ENCODE measurements around the gene BTBD9. TPM values are rescaled to one million over a fixed set of nuclear protein-coding genes. Genes with fewer than 3 reads are reported as not detected.

Gene BTBD9
- total and polyA plus RNA-seq, 2 of the 13 experiments (the other 11 are each of a cell fraction or from before 2014, with no cell fraction given) = 1.2 to 3.0 TPM

DNA sequence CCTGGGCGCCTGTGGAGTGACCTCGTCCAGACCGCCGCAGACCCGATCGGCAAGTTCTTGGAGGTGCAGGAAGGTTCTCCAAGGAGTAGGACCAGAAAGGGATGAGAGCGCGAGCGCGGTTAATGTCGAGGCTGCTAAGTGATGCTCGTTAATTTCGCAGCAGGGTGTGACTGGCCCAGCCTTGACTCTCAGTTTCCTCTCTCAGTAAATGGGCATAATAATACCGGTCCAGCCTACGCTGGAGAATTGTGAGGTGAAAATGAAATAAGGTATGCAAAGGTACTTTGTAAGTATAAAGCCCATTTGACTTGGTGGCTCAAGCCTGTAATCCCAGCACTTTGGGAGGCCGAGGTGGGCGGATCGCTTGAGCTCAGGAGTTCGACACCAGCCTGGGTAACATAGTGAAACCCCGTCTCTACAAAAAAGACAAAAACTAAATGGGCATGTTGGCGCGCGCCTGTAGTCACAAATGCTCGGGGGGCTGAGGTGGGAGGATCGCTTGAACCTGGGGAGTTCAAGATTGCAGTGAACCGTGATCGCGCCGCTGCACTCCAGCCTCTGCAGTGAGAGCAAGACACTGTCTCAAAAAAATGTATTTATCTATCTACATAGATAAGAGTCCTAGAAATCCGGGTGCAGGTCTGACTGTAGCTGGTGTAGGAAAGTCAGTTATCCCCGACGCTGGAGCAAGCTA is 634 bp upstream of the BTBD9 start (continued):
- TF ChIP-seq, protein P1, sequence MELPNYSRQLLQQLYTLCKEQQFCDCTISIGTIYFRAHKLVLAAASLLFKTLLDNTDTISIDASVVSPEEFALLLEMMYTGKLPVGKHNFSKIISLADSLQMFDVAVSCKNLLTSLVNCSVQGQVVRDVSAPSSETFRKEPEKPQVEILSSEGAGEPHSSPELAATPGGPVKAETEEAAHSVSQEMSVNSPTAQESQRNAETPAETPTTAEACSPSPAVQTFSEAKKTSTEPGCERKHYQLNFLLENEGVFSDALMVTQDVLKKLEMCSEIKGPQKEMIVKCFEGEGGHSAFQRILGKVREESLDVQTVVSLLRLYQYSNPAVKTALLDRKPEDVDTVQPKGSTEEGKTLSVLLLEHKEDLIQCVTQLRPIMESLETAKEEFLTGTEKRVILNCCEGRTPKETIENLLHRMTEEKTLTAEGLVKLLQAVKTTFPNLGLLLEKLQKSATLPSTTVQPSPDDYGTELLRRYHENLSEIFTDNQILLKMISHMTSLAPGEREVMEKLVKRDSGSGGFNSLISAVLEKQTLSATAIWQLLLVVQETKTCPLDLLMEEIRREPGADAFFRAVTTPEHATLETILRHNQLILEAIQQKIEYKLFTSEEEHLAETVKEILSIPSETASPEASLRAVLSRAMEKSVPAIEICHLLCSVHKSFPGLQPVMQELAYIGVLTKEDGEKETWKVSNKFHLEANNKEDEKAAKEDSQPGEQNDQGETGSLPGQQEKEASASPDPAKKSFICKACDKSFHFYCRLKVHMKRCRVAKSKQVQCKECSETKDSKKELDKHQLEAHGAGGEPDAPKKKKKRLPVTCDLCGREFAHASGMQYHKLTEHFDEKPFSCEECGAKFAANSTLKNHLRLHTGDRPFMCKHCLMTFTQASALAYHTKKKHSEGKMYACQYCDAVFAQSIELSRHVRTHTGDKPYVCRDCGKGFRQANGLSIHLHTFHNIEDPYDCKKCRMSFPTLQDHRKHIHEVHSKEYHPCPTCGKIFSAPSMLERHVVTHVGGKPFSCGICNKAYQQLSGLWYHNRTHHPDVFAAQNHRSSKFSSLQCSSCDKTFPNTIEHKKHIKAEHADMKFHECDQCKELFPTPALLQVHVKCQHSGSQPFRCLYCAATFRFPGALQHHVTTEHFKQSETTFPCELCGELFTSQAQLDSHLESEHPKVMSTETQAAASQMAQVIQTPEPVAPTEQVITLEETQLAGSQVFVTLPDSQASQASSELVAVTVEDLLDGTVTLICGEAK (IDR thresholded peaks at IDR 0.05) = no peak
- TF ChIP-seq, protein P1 (CRISPR knock-in tag; IDR thresholded peaks at IDR 0.05) = no peak
- TF ChIP-seq ATF1 (CRISPR knock-in tag; IDR thresholded peaks at IDR 0.05) (peak; percentile 64), ZNF747 (CRISPR knock-in tag; IDR thresholded peaks at IDR 0.05; ENCODE audit: borderline replicate concordance) (no peak), ZNF713 (CRISPR knock-in tag; IDR thresholded peaks at IDR 0.05) (no peak), SKI (IDR thresholded peaks at IDR 0.05; ENCODE audit: partially characterized antibody) (no peak)
- TF ChIP-seq, protein P2, sequence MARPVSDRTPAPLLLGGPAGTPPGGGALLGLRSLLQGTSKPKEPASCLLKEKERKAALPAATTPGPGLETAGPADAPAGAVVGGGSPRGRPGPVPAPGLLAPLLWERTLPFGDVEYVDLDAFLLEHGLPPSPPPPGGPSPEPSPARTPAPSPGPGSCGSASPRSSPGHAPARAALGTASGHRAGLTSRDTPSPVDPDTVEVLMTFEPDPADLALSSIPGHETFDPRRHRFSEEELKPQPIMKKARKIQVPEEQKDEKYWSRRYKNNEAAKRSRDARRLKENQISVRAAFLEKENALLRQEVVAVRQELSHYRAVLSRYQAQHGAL (CRISPR knock-in tag; IDR thresholded peaks at IDR 0.05; ENCODE audit: not compliant biosample characterization) = no peak
- TF ChIP-seq, protein P3, sequence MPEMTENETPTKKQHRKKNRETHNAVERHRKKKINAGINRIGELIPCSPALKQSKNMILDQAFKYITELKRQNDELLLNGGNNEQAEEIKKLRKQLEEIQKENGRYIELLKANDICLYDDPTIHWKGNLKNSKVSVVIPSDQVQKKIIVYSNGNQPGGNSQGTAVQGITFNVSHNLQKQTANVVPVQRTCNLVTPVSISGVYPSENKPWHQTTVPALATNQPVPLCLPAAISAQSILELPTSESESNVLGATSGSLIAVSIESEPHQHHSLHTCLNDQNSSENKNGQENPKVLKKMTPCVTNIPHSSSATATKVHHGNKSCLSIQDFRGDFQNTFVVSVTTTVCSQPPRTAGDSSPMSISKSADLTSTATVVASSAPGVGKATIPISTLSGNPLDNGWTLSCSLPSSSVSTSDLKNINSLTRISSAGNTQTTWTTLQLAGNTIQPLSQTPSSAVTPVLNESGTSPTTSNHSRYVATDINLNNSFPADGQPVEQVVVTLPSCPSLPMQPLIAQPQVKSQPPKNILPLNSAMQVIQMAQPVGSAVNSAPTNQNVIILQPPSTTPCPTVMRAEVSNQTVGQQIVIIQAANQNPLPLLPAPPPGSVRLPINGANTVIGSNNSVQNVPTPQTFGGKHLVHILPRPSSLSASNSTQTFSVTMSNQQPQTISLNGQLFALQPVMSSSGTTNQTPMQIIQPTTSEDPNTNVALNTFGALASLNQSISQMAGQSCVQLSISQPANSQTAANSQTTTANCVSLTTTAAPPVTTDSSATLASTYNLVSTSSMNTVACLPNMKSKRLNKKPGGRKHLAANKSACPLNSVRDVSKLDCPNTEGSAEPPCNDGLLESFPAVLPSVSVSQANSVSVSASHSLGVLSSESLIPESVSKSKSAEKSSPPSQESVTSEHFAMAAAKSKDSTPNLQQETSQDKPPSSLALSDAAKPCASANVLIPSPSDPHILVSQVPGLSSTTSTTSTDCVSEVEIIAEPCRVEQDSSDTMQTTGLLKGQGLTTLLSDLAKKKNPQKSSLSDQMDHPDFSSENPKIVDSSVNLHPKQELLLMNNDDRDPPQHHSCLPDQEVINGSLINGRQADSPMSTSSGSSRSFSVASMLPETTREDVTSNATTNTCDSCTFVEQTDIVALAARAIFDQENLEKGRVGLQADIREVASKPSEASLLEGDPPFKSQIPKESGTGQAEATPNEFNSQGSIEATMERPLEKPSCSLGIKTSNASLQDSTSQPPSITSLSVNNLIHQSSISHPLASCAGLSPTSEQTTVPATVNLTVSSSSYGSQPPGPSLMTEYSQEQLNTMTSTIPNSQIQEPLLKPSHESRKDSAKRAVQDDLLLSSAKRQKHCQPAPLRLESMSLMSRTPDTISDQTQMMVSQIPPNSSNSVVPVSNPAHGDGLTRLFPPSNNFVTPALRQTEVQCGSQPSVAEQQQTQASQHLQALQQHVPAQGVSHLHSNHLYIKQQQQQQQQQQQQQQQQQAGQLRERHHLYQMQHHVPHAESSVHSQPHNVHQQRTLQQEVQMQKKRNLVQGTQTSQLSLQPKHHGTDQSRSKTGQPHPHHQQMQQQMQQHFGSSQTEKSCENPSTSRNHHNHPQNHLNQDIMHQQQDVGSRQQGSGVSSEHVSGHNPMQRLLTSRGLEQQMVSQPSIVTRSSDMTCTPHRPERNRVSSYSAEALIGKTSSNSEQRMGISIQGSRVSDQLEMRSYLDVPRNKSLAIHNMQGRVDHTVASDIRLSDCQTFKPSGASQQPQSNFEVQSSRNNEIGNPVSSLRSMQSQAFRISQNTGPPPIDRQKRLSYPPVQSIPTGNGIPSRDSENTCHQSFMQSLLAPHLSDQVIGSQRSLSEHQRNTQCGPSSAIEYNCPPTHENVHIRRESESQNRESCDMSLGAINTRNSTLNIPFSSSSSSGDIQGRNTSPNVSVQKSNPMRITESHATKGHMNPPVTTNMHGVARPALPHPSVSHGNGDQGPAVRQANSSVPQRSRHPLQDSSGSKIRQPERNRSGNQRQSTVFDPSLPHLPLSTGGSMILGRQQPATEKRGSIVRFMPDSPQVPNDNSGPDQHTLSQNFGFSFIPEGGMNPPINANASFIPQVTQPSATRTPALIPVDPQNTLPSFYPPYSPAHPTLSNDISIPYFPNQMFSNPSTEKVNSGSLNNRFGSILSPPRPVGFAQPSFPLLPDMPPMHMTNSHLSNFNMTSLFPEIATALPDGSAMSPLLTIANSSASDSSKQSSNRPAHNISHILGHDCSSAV (CRISPR knock-in tag; IDR thresholded peaks at IDR 0.05; ENCODE audit: borderline replicate concordance) = no peak
- TF ChIP-seq, protein P4, sequence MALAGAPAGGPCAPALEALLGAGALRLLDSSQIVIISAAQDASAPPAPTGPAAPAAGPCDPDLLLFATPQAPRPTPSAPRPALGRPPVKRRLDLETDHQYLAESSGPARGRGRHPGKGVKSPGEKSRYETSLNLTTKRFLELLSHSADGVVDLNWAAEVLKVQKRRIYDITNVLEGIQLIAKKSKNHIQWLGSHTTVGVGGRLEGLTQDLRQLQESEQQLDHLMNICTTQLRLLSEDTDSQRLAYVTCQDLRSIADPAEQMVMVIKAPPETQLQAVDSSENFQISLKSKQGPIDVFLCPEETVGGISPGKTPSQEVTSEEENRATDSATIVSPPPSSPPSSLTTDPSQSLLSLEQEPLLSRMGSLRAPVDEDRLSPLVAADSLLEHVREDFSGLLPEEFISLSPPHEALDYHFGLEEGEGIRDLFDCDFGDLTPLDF (CRISPR knock-in tag; IDR thresholded peaks at IDR 0.05) = no peak
